ENCODE results near the gene ZDHHC17. TPM values are rescaled to one million over a fixed set of nuclear protein-coding genes. Genes with fewer than 3 reads are reported as not detected.

ZDHHC17 gene
- polyA plus RNA-seq, 1 of the 3 experiments (the other 2 are of a cell fraction), result 28.6 TPM

DNA sequence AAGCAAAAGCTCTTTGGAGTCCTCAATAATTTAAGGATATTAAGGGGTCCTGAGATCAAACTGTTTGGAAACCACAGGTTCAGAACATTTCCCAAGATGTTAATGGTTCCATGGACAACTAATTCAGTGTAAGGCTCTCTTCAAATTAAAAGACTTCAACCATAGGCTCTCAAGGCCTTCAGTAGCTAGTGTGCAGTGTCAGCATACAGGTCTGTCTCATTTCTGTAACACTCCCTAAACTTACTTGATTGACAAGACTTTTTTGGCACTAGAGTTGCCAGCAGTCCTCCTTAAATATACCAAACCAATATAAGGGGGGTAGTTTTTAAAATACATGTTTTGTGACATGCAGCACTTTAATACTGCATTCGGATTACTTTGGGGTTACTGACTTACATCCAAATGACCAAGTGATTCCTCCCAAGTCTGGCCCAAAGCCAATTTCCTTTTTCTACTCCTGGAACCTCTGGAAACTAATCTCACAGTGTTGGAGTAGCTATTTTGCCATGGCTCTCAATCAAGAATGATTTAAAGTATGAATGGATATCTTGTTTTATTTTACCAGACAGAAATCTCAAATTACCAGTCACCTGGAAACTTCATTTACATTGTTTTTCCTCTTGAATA lies 92.2 kb downstream of the ZDHHC17 start:
- peaks cover 22% of the 10 kb centered on the region for H3F3A ChIP-seq (replicated peaks; ENCODE audit: insufficient read depth)
- POLR2A ChIA-PET, result no interaction called here
- DNase-seq, result no peak
- no peak overlapping the region for H3K4me2 ChIP-seq
- H4K20me1 ChIP-seq (ENCODE audit: insufficient read depth), result no peaks in the 10 kb centered on the region
- peaks cover 63 to 74% of the 10 kb centered on the region in 2 experiments for H3K36me3 ChIP-seq (replicated peaks in 1 of 2; ENCODE audit: control insufficient read depth in 1 of 2, insufficient read depth in 2 of 2, low read length in 1 of 2)
- TF ChIP-seq, protein P1, sequence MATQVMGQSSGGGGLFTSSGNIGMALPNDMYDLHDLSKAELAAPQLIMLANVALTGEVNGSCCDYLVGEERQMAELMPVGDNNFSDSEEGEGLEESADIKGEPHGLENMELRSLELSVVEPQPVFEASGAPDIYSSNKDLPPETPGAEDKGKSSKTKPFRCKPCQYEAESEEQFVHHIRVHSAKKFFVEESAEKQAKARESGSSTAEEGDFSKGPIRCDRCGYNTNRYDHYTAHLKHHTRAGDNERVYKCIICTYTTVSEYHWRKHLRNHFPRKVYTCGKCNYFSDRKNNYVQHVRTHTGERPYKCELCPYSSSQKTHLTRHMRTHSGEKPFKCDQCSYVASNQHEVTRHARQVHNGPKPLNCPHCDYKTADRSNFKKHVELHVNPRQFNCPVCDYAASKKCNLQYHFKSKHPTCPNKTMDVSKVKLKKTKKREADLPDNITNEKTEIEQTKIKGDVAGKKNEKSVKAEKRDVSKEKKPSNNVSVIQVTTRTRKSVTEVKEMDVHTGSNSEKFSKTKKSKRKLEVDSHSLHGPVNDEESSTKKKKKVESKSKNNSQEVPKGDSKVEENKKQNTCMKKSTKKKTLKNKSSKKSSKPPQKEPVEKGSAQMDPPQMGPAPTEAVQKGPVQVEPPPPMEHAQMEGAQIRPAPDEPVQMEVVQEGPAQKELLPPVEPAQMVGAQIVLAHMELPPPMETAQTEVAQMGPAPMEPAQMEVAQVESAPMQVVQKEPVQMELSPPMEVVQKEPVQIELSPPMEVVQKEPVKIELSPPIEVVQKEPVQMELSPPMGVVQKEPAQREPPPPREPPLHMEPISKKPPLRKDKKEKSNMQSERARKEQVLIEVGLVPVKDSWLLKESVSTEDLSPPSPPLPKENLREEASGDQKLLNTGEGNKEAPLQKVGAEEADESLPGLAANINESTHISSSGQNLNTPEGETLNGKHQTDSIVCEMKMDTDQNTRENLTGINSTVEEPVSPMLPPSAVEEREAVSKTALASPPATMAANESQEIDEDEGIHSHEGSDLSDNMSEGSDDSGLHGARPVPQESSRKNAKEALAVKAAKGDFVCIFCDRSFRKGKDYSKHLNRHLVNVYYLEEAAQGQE (IDR thresholded peaks at IDR 0.05; ENCODE audit: low read depth, low read length), result no peak
- TF ChIP-seq YY1 (IDR thresholded peaks at IDR 0.05; ENCODE audit: low read depth), result no peak
- TF ChIP-seq MXI1 (IDR thresholded peaks at IDR 0.05; ENCODE audit: low read depth, low read length), result no peak
- no peak for TF ChIP-seq EP300 (IDR thresholded peaks at IDR 0.05; ENCODE audit: borderline replicate concordance in 1 of 2, low read depth in 1 of 2, low read length in 1 of 2)
- TF ChIP-seq NRF1 (IDR thresholded peaks at IDR 0.05; ENCODE audit: low read depth, low read length), result no peak
- TF ChIP-seq JUND (IDR thresholded peaks at IDR 0.05), result no peak
- no peak for TF ChIP-seq GABPA (IDR thresholded peaks at IDR 0.05; ENCODE audit: low read depth)
- no peak for TF ChIP-seq RFX5 (IDR thresholded peaks at IDR 0.05; ENCODE audit: low read length)
- TF ChIP-seq, protein P2, sequence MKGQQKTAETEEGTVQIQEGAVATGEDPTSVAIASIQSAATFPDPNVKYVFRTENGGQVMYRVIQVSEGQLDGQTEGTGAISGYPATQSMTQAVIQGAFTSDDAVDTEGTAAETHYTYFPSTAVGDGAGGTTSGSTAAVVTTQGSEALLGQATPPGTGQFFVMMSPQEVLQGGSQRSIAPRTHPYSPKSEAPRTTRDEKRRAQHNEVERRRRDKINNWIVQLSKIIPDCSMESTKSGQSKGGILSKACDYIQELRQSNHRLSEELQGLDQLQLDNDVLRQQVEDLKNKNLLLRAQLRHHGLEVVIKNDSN (IDR thresholded peaks at IDR 0.05; ENCODE audit: borderline replicate concordance, low read depth), result no peak
- no peak for TF ChIP-seq RCOR1 (IDR thresholded peaks at IDR 0.05; ENCODE audit: low read length)
- TF ChIP-seq FOSL2 (IDR thresholded peaks at IDR 0.05; ENCODE audit: borderline replicate concordance, low read depth), result no peak
- TF ChIP-seq TEAD4 (IDR thresholded peaks at IDR 0.05; ENCODE audit: borderline replicate concordance, insufficient read depth), result no peak
- TF ChIP-seq, protein P3, sequence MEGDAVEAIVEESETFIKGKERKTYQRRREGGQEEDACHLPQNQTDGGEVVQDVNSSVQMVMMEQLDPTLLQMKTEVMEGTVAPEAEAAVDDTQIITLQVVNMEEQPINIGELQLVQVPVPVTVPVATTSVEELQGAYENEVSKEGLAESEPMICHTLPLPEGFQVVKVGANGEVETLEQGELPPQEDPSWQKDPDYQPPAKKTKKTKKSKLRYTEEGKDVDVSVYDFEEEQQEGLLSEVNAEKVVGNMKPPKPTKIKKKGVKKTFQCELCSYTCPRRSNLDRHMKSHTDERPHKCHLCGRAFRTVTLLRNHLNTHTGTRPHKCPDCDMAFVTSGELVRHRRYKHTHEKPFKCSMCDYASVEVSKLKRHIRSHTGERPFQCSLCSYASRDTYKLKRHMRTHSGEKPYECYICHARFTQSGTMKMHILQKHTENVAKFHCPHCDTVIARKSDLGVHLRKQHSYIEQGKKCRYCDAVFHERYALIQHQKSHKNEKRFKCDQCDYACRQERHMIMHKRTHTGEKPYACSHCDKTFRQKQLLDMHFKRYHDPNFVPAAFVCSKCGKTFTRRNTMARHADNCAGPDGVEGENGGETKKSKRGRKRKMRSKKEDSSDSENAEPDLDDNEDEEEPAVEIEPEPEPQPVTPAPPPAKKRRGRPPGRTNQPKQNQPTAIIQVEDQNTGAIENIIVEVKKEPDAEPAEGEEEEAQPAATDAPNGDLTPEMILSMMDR (IDR thresholded peaks at IDR 0.05), result no peak
- TF ChIP-seq FOXM1 (IDR thresholded peaks at IDR 0.05; ENCODE audit: low read depth), result no peak
- no peak for TF ChIP-seq GATA2 (CRISPR knock-in tag; IDR thresholded peaks at IDR 0.05)
- no peak for TF ChIP-seq SMC3 (IDR thresholded peaks at IDR 0.05; ENCODE audit: low read depth, low read length)
- no peak for TF ChIP-seq TAF1 (IDR thresholded peaks at IDR 0.05; ENCODE audit: borderline replicate concordance, low read depth, low read length)
- TF ChIP-seq FOXJ3 (CRISPR knock-in tag; IDR thresholded peaks at IDR 0.05), result no peak
- no peak for TF ChIP-seq RAD21 (IDR thresholded peaks at IDR 0.05; ENCODE audit: low read length)
- H3K9me2 ChIP-seq, result no peaks in the 10 kb centered on the region
- H3K79me2 ChIP-seq (ENCODE audit: insufficient read depth), result no peaks in the 10 kb centered on the region
- no peaks in the 10 kb centered on the region; the same call in 1 of the 2 replicates for H3K9me3 ChIP-seq
- no peak overlapping the region for H3K27ac ChIP-seq (ENCODE audit: low read depth in 2 of 2, low read length in 1 of 2)
- WGBS (ENCODE audit: low lambda C conversion rate), result 94% methylated on average over 1 of the region's 1 CpG
- H3K9ac ChIP-seq, result no peak overlapping the region
- H2AFZ ChIP-seq (ENCODE audit: low read depth), result no peak overlapping the region
- no peak overlapping the region for H3K4me3 ChIP-seq (ENCODE audit: low read depth in 2 of 2, low read length in 1 of 2)
- CTCF ChIA-PET, result interaction anchor here (1.1 to 1.4 kb wide), 2 partner anchors 11 to 235 kb away, joined by 3 read pairs; no protein-coding TSS in a partner anchor
- no peaks in the 10 kb centered on the region for H3K4me1 ChIP-seq (ENCODE audit: control insufficient read depth in 1 of 2, insufficient read depth in 2 of 2, low read depth in 1 of 2, low read length in 1 of 2)
- no peaks in the 10 kb centered on the region for H3K27me3 ChIP-seq (ENCODE audit: insufficient read depth)

All from SK-N-SH (cell line).